ENCODE data around the gene CASS4.

CASS4 gene

DNA sequence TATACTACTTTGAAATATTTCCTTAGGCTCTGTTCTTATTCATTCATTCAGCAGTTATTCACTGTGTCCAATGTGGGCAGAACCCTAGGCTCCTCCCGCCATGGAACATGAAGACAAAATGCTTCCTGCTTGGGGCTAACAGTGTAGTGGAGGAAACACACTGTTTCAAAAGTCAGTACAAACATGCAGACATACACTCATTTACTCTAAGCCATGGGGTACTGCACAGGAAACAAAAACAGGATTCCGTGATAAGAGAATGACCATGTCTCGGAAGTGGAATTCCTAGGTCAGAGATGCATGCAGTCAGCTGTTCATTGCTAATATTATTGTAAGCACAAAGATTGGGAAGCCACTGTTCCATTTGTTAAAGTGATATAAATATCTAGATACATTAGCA is 94.0 kb downstream of the CASS4 start:
- H3K4me3 ChIP-seq (ENCODE audit: low read depth, low read length), result no peak overlapping the region
- DNase-seq (ENCODE audit: low read depth), result no peak
- TF ChIP-seq, protein P1, sequence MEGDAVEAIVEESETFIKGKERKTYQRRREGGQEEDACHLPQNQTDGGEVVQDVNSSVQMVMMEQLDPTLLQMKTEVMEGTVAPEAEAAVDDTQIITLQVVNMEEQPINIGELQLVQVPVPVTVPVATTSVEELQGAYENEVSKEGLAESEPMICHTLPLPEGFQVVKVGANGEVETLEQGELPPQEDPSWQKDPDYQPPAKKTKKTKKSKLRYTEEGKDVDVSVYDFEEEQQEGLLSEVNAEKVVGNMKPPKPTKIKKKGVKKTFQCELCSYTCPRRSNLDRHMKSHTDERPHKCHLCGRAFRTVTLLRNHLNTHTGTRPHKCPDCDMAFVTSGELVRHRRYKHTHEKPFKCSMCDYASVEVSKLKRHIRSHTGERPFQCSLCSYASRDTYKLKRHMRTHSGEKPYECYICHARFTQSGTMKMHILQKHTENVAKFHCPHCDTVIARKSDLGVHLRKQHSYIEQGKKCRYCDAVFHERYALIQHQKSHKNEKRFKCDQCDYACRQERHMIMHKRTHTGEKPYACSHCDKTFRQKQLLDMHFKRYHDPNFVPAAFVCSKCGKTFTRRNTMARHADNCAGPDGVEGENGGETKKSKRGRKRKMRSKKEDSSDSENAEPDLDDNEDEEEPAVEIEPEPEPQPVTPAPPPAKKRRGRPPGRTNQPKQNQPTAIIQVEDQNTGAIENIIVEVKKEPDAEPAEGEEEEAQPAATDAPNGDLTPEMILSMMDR (IDR thresholded peaks at IDR 0.05; ENCODE audit: low read depth, low read length), result no peak
- no peak for TF ChIP-seq POLR2A (IDR thresholded peaks at IDR 0.05; ENCODE audit: extremely low read depth, insufficient read length)
- TF ChIP-seq, protein P2, sequence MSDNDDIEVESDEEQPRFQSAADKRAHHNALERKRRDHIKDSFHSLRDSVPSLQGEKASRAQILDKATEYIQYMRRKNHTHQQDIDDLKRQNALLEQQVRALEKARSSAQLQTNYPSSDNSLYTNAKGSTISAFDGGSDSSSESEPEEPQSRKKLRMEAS (IDR thresholded peaks at IDR 0.05; ENCODE audit: low read depth, low read length), result no peak

Measured in NB4 (cell line).